GM18505 (cell line): ENCODE results near the gene MFNG.
"Not testable (repeated sequence)": the region's sequence is repeated elsewhere in the genome, so short reads cannot be mapped to it uniquely, and the experiment has no call there.

Source experiments
- ATAC-seq: cut with Tn5 transposase; IDR thresholded peaks from one replicate; pipeline ENCODE4 v1.9.1; 2021; ENCODE audit not compliant: unreplicated experiment
- POLR2A ChIP-seq: IDR thresholded peaks from 4 replicates; pipeline ENCODE4 v1.6.1; 2011; ENCODE audit warnings: borderline replicate concordance; ENCODE audit not compliant: insufficient read depth, insufficient read length; ENCODE audit errors: extremely low read depth

Gene MFNG

GRCh38 chr22:37472418-37473006 lies 13.7 kb downstream of the MFNG start:
- no peak for ATAC-seq
- no peak for TF ChIP-seq POLR2A

- TF ChIP-seq POLR2A, result no peak
- no peak for ATAC-seq
Measured at GRCh38 chr22:37471727-37472417, 14.3 kb downstream of the MFNG start.

- no peak for TF ChIP-seq POLR2A
- ATAC-seq, result no peak
Measured at GRCh38 chr22:37470087-37470445, 16.1 kb downstream of the MFNG start.

GRCh38 chr22:37469416-37470086 lies 16.6 kb downstream of the MFNG start:
- no peak for ATAC-seq
- no peak for TF ChIP-seq POLR2A

- ATAC-seq, result not testable (repeated sequence)
Measured at GRCh38 chr22:37468201-37468695, 17.9 kb downstream of the MFNG start.

- no peak for ATAC-seq
- TF ChIP-seq POLR2A, result no peak
Measured at GRCh38 chr22:37467391-37467955, 18.7 kb downstream of the MFNG start.

GRCh38 chr22:37464181-37464580 lies 22.0 kb downstream of the MFNG start:
- ATAC-seq, result no peak
- no peak for TF ChIP-seq POLR2A

- ATAC-seq, result no peak
- TF ChIP-seq POLR2A, result no peak
Measured at GRCh38 chr22:37462983-37463382, 23.2 kb downstream of the MFNG start.

GRCh38 chr22:37462436-37462835 lies 23.7 kb downstream of the MFNG start:
- TF ChIP-seq POLR2A, result no peak
- ATAC-seq, result no peak

- ATAC-seq, result no peak
- TF ChIP-seq POLR2A, result no peak
Measured at GRCh38 chr22:37461961-37462360, 24.2 kb downstream of the MFNG start.

GRCh38 chr22:37460684-37461083 lies 25.5 kb downstream of the MFNG start:
- ATAC-seq, result no peak
- TF ChIP-seq POLR2A, result no peak

GRCh38 chr22:37459206-37459605 lies 27.0 kb downstream of the MFNG start:
- ATAC-seq, result no peak
- no peak for TF ChIP-seq POLR2A

- ATAC-seq, result peak; percentile 68
- TF ChIP-seq POLR2A, result no peak
Measured at GRCh38 chr22:37457093-37457893, 28.9 kb downstream of the MFNG start.

- ATAC-seq, result no peak
- TF ChIP-seq POLR2A, result no peak
Measured at GRCh38 chr22:37456346-37456745, 29.8 kb downstream of the MFNG start.

GRCh38 chr22:37455896-37456295 lies 30.3 kb downstream of the MFNG start:
- ATAC-seq, result no peak
- TF ChIP-seq POLR2A, result no peak
